ENCODE measurements around the gene ZCWPW1. TPM values are rescaled to one million over a fixed set of nuclear protein-coding genes. Genes with fewer than 3 reads are reported as not detected.

ZCWPW1 gene
- total RNA-seq (7.9 and 8.1 TPM in 2 replicates), polyA plus RNA-seq (13.0 and 18.0 TPM in 2 replicates)

- no peaks in the 10 kb centered on the region for H3K36me3 ChIP-seq
- TF ChIP-seq, protein P1, sequence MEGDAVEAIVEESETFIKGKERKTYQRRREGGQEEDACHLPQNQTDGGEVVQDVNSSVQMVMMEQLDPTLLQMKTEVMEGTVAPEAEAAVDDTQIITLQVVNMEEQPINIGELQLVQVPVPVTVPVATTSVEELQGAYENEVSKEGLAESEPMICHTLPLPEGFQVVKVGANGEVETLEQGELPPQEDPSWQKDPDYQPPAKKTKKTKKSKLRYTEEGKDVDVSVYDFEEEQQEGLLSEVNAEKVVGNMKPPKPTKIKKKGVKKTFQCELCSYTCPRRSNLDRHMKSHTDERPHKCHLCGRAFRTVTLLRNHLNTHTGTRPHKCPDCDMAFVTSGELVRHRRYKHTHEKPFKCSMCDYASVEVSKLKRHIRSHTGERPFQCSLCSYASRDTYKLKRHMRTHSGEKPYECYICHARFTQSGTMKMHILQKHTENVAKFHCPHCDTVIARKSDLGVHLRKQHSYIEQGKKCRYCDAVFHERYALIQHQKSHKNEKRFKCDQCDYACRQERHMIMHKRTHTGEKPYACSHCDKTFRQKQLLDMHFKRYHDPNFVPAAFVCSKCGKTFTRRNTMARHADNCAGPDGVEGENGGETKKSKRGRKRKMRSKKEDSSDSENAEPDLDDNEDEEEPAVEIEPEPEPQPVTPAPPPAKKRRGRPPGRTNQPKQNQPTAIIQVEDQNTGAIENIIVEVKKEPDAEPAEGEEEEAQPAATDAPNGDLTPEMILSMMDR (IDR thresholded peaks at IDR 0.05; ENCODE audit: low read depth, low read length), result no peak
- H3K4me1 ChIP-seq (ENCODE audit: low read depth), result peaks cover 22% of the 10 kb centered on the region
- DNase-seq (ENCODE audit: low read depth in 1 of 2, low spot score in 1 of 2), result peak; percentile 94 to 98
- peak within 1 kb of the TSS; percentile 77 for H3K4me3 ChIP-seq
- H3K9me3 ChIP-seq (ENCODE audit: low read depth), result no peaks in the 10 kb centered on the region
- H3K27me3 ChIP-seq, result no peaks in the 10 kb centered on the region
- peak within 1 kb of the TSS; percentile 100 for H3K27ac ChIP-seq
Measured at GRCh38 chr7:100428199-100428966, at the start of gene ZCWPW1. ZCWPW1 (minus strand) TSS chr7:100428703; CDS start chr7:100420649, 8,054 bp downstream.

DNA sequence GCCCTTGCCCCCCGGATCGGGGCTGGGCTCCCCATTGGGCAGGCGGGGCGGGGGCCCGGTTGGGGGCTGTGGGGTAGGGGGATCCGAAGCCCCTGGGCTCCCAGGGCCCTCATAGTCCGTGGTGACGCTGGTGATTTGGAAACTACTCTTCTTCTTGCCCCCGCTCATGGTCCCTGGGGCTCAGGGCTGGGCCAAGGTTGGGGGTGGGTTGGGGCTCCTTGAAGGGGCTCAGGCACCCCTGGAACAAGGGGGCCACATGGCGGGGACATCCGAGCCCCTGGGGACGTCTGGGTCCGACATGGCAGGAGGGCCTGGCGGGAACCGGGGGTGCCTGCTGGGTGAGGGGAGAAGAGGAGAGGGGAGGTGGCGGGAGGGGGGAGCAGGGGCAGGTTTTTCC, 49.4 kb upstream of the ZCWPW1 start:
- no peak for DNase-seq (ENCODE audit: low read depth in 1 of 2, low spot score in 1 of 2)
- peak overlapping the region; percentile 87 for H3K27ac ChIP-seq
- peaks cover 13% of the 10 kb centered on the region for H3K36me3 ChIP-seq
- TF ChIP-seq, protein P1 (IDR thresholded peaks at IDR 0.05; ENCODE audit: low read depth, low read length), result no peak
- peak overlapping the region; percentile 89 for H3K4me3 ChIP-seq
- H3K27me3 ChIP-seq, result no peaks in the 10 kb centered on the region
- peaks cover 30% of the 10 kb centered on the region for H3K4me1 ChIP-seq (ENCODE audit: low read depth)
- H3K9me3 ChIP-seq (ENCODE audit: low read depth), result no peaks in the 10 kb centered on the region

DNA sequence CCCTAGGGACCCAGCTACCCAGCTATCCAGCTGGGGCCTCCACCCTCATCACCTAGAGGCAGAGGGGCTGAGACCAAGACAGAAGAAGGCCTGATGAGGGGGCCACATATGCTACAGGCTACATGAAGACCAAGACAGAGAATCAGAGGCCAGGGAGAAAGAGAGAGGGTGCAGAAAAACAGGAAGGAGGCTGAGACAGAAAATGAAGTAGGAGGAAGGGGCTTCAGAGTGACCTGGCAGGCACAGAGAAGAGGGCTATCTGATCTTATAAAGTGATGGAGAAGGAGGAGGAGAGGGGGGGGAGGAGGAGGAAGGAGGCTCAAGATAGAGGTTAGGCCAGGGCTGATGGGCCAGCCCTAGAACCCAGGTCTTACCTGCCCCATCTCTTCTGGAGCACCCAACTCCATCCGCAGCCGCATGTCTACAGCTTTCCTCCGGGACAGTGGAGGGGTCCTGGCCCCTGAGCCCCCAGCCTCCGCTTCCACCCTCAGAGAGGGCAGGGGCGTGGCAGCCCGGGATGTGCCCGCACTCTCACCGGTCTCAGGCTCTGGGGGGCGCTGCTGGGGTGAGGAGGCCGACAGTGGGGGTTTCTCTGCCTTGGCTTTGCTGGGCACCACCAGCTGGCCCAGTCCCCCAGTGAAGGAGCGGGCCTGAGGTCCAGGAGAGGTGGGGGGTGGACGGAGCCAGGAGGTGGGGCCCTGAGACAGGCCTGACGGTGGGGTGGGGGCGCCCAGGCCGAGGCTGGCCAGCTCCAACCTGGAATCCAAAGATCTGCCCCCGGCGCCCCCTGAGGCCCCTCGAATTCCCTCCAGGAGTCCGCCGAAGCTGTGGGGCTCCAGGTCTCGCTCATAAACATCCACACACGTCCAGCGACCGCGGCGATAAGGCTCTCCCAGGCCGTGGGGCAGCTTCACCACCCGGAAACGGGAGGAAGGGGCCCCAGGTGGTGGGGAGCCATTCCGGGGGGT, 48.7 kb upstream of the ZCWPW1 start:
- H3K27ac ChIP-seq, result peak overlapping the region; percentile 87
- peaks cover 30% of the 10 kb centered on the region for H3K4me1 ChIP-seq (ENCODE audit: low read depth)
- DNase-seq (ENCODE audit: low read depth in 1 of 2, low spot score in 1 of 2), result no peak
- H3K4me3 ChIP-seq, result peak overlapping the region; percentile 89
- TF ChIP-seq, protein P1 (IDR thresholded peaks at IDR 0.05; ENCODE audit: low read depth, low read length), result peak; percentile 43
- no peaks in the 10 kb centered on the region for H3K27me3 ChIP-seq
- H3K9me3 ChIP-seq (ENCODE audit: low read depth), result no peaks in the 10 kb centered on the region
- peaks cover 14% of the 10 kb centered on the region for H3K36me3 ChIP-seq

GRCh38 chr7:100476101-100476780, 47.7 kb upstream of the ZCWPW1 start:
- peaks cover 14% of the 10 kb centered on the region for H3K36me3 ChIP-seq
- H3K27me3 ChIP-seq, result no peaks in the 10 kb centered on the region
- TF ChIP-seq, protein P1 (IDR thresholded peaks at IDR 0.05; ENCODE audit: low read depth, low read length), result no peak
- H3K27ac ChIP-seq, result peak overlapping the region; percentile 87
- peak overlapping the region; percentile 89 for H3K4me3 ChIP-seq
- no peaks in the 10 kb centered on the region for H3K9me3 ChIP-seq (ENCODE audit: low read depth)
- DNase-seq (ENCODE audit: low read depth in 1 of 2, low spot score in 1 of 2), result peak in 1 of 2 donors; percentile 37
- peaks cover 30% of the 10 kb centered on the region for H3K4me1 ChIP-seq (ENCODE audit: low read depth)

DNA sequence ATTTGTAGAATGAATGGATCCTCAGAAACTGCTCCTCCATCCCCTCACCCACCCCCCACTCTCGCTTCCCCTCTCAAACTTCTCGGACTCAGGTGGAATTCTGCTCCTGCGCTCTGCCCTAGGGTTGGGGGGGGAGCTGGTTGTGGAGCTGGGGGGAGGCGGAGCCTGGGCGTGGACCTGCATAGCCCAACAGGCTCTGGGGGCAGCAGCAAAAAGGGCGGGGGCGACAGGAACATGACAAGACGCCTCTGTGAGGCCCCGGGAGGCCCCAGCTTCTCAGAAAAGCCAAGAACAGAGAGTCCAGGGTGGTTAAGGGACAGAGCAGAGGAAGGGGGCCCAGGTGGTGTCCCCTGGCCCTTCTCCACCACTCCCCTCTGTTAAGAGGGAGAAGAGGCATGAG, 47.0 kb upstream of the ZCWPW1 start:
- DNase-seq (ENCODE audit: low read depth in 1 of 2, low spot score in 1 of 2), result peak in 1 of 2 donors; percentile 71
- Histone ChIP-seq H3K9me3 (ENCODE audit: low read depth) (no peaks in the 10 kb centered on the region), H3K27me3 (no peaks in the 10 kb centered on the region), H3K36me3 (peaks cover 14% of the 10 kb centered on the region), H3K4me1 (ENCODE audit: low read depth) (peaks cover 30% of the 10 kb centered on the region), H3K27ac (peak overlapping the region; percentile 87), H3K4me3 (peak overlapping the region; percentile 89)
- TF ChIP-seq, protein P1 (IDR thresholded peaks at IDR 0.05; ENCODE audit: low read depth, low read length), result no peak
